Posterior cingulate gyrus (tissue), 11 donors: ENCODE measurements around the gene SPRR2G.
"Not testable (repeated sequence)": the region's sequence is repeated elsewhere in the genome, so short reads cannot be mapped to it uniquely, and the experiment has no call there.

Experiments used
- DNase-seq, 10 donors: peaks; one replicate each; pipeline versions ENCODE4 v3.0.0 to v3.0.0-alpha.2; 2020 to 2021; ENCODE audit warnings: mixed read lengths in 3 of 10
- intact Hi-C: fragments of 100-400 bp; cut with DNase I; formaldehyde crosslinking; loops from one replicate; pipeline ENCODE4 v1.15.1; 2023

Gene SPRR2G

DNA sequence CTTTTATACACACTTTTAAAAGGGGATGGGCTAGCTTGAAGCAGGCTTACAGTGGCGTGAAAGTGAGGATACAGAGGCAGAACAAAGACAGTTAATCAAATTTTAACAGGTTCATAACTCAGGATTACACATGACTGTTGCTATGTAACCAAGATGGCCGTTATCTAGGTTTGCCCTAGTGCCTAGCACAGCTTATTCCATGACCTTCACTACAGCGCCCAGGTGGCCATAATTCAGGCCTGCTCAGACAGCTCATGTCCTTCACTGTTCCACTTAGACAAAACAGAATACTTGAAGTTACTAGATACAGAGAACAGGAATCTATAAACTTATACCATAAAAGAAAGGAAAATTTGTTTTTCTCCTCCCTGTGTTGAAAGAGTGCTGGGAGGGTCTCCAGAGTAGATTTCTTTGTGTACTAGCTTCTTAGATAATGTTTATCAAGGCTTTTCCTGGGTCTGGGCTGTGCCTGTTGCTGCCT lies 31.2 kb downstream of the SPRR2G start:
- intact Hi-C loops, result no loop called here
- DNase-seq, result peak in 1 of 10 donors; percentile 52

DNA sequence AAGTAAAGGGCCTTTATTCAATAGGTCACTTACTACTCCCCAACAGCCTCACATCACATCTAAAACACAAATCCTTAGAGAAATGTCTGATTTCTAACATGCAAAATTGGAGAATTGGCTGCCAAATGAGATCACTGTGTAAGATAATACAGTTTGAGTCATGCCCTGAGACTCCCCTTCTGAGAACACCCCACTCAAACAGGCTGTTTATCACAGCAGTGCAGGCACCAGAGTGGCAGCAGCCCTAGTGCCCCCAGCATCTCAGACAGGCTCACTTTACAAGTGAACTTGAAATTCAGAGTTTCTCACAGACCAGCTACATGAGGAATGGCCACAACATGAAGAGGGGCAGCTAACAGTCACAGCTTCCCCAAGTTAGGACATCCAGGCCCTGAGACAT lies 35.4 kb downstream of the SPRR2G start:
- intact Hi-C loops, DNase-seq: not testable (repeated sequence)

- intact Hi-C loops, result no loop called here
- DNase-seq, result no peak
Observed at GRCh38 chr1:153113416-153113815, 37.3 kb downstream of the SPRR2G start, which contains the start of gene SPRR2F. Gene SPRR2F (minus strand): TSS chr1:153113516. CDS start chr1:153112733, 783 bp downstream.

GRCh38 chr1:153112454-153112853 lies 38.2 kb downstream of the SPRR2G start:
- peak in 1 of 10 donors; percentile 57 for DNase-seq
- intact Hi-C loops, result not testable (repeated sequence)

DNA sequence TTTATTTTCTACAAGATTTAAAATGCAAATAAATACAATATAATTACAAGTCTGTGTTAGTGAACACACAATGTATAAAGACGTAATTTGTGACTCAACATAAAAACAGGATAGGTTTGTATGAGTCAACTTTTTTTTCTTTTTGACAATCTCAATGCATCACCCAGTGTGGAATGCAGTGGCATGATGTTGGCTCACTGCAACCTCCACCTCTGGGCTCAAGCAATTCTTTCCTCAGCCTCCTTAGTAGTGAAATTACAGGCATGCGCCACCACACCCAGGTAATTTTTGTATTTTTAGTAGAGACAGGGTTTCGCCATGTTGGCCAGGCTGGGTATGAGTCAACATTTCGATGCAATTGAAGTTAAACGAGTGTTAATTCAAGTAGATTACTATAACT lies 50.4 kb downstream of the SPRR2G start:
- intact Hi-C loops, result no loop called here
- DNase-seq, result no peak
